Calu3 (cell line): ENCODE results near the gene NMU. TPM values are rescaled to one million over a fixed set of nuclear protein-coding genes. Genes with fewer than 3 reads are reported as not detected.

ENCODE experiments used
- BruUV-seq: library from RNA; stranded (reverse); fragments of 400-500 nt; replicated peaks from 2 replicates; lab custom pipeline; 2021; lab: Mats Ljungman, UMichigan
- CTCF ChIA-PET: fragments of 300-600 bp; sonication (Branson Sonifier 250); formaldehyde crosslinking; loops from one replicate; lab custom pipeline; 2022; ENCODE audit warnings: antibody characterized with exemption; lab: Charles Lee
- DNase-seq: peaks from one replicate; pipeline ENCODE4 v3.0.0; 2022
- H3K27ac Mint-ChIP-seq: one replicate; pipeline ENCODE4 v1.8.0; 2022; ENCODE audit warnings: mixed read lengths; ENCODE audit not compliant: unreplicated experiment
- H3K27me3 Mint-ChIP-seq: one replicate; pipeline ENCODE4 v1.8.0; 2022; ENCODE audit warnings: mixed read lengths; ENCODE audit not compliant: unreplicated experiment
- H3K36me3 Mint-ChIP-seq: one replicate; pipeline ENCODE4 v1.8.0; 2022; ENCODE audit warnings: mild to moderate bottlenecking, moderate library complexity, mixed read lengths; ENCODE audit not compliant: insufficient read depth, unreplicated experiment
- H3K4me1 Mint-ChIP-seq: one replicate; pipeline ENCODE4 v1.8.0; 2022; ENCODE audit warnings: mild to moderate bottlenecking, low read depth, mixed read lengths; ENCODE audit not compliant: unreplicated experiment
- H3K4me3 Mint-ChIP-seq: one replicate; pipeline ENCODE4 v1.8.0; 2022; ENCODE audit warnings: mild to moderate bottlenecking, low read depth, moderate library complexity, mixed read lengths; ENCODE audit not compliant: unreplicated experiment
- H3K9me3 Mint-ChIP-seq: one replicate; pipeline ENCODE4 v1.8.0; 2022; ENCODE audit warnings: low read depth, mixed read lengths; ENCODE audit not compliant: unreplicated experiment
- intact Hi-C: fragments of 100-400 bp; cut with micrococcal nuclease; formaldehyde crosslinking; loops from one replicate; pipeline ENCODE4 v1.10.0; 2022; ENCODE audit not compliant: unreplicated experiment
- total RNA-seq: library from RNA; stranded (reverse); gene quantifications from 2 replicates; pipeline ENCODE4 v1.2.3, GENCODE V29; 2022
- TF ChIP-seq, protein P1 (sequence below): fragments of 200-600 bp; IDR thresholded peaks from one replicate; pipeline ENCODE4 v1.8.0; 2022; ENCODE audit warnings: antibody characterized with exemption; ENCODE audit not compliant: unreplicated experiment

The NMU gene
- total RNA-seq, 1 experiment from 2014 or later: 4.1 TPM

DNA sequence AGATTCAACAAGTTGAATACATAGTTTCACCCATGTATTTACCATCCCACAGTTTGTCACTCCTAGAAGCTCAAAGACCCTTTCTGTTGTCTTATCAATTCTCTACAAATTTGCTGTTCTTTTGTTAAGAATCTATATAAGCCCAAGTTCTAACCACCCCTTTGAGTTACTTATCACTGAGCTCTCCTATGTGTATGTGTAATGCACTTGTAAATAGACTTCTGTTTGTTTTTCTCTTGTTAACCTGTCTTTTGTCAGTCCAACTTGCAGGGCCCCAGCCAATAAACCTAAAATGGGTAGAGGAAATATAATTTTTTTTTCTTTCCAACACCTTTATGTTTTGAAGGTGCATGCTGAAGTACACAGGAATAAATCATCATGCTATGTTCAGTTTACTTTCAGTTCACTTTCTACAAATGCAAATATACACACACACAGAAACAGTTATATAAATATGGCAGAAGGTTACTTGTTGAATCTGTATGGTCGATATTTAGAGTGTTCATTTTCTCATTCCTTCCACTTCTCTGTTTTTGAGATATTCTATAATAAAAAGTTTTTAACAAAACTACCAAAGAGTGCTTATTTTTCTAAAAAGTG is 67.1 kb downstream of the NMU start:
- no peak overlapping the region for H3K4me3 Mint-ChIP-seq
- no peak overlapping the region for H3K27ac Mint-ChIP-seq
- no TSS peak for BruUV-seq
- H3K27me3 Mint-ChIP-seq: no peaks in the 10 kb centered on the region
- no peaks in the 10 kb centered on the region for H3K4me1 Mint-ChIP-seq
- TF ChIP-seq, protein P1, sequence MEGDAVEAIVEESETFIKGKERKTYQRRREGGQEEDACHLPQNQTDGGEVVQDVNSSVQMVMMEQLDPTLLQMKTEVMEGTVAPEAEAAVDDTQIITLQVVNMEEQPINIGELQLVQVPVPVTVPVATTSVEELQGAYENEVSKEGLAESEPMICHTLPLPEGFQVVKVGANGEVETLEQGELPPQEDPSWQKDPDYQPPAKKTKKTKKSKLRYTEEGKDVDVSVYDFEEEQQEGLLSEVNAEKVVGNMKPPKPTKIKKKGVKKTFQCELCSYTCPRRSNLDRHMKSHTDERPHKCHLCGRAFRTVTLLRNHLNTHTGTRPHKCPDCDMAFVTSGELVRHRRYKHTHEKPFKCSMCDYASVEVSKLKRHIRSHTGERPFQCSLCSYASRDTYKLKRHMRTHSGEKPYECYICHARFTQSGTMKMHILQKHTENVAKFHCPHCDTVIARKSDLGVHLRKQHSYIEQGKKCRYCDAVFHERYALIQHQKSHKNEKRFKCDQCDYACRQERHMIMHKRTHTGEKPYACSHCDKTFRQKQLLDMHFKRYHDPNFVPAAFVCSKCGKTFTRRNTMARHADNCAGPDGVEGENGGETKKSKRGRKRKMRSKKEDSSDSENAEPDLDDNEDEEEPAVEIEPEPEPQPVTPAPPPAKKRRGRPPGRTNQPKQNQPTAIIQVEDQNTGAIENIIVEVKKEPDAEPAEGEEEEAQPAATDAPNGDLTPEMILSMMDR: no peak
- intact Hi-C loops: no loop called here
- DNase-seq: no peak
- no peaks in the 10 kb centered on the region for H3K9me3 Mint-ChIP-seq
- H3K36me3 Mint-ChIP-seq: no peaks in the 10 kb centered on the region
- CTCF ChIA-PET: interaction anchor here (0.7 kb wide), 1 partner anchor 23 kb away, joined by 3 read pairs; no protein-coding TSS in a partner anchor

DNA sequence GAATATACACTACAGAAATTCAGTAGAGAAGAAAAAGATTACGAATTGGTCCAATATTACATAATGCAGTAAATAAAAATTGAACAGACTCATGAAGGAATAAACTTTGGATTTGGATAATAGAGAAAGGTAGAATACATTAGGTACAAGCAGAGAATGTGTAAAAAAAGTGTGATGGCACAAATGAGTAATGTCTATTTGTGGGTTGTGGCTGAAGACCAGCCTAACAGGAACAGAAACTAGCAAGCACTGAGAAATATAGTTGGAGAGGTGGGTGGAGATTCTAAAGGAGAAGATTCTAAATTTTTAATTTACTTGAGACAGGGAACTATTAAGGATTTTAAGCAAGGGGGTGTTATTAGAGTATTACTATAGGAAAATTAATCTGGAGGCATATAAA is 74.2 kb downstream of the NMU start:
- H3K27ac Mint-ChIP-seq: no peak overlapping the region
- H3K9me3 Mint-ChIP-seq: no peaks in the 10 kb centered on the region
- H3K4me3 Mint-ChIP-seq: no peak overlapping the region
- BruUV-seq: no TSS peak
- TF ChIP-seq, protein P1: no peak
- no peak for DNase-seq
- intact Hi-C loops: no loop called here
- H3K4me1 Mint-ChIP-seq: no peaks in the 10 kb centered on the region
- CTCF ChIA-PET: no interaction called here
- H3K27me3 Mint-ChIP-seq: no peaks in the 10 kb centered on the region
- H3K36me3 Mint-ChIP-seq: no peaks in the 10 kb centered on the region

DNA sequence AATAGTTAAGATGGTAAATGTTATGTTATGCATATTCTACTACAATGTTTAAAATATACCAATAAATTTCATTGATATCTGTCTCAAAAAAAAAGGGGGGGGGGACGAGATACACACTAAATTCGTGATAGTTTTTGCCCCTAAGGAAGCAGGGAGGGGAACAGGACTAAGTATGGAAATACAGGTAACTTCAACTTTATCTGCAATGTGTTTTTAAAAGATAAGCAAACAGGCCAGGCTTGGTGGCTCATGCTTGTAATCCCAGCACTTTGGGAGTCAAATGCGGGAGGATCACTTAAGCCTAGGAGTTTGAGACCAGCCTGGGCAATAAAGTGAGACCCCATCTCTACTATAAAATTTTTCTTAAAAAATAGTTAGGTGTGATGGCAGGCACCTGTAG is 76.0 kb downstream of the NMU start:
- no peak for DNase-seq
- H3K4me3 Mint-ChIP-seq: no peak overlapping the region
- H3K27ac Mint-ChIP-seq: no peak overlapping the region
- intact Hi-C loops: no loop called here
- no peaks in the 10 kb centered on the region for H3K9me3 Mint-ChIP-seq
- no TSS peak for BruUV-seq
- H3K27me3 Mint-ChIP-seq: no peaks in the 10 kb centered on the region
- no peaks in the 10 kb centered on the region for H3K36me3 Mint-ChIP-seq
- H3K4me1 Mint-ChIP-seq: no peaks in the 10 kb centered on the region
- TF ChIP-seq, protein P1: no peak
- CTCF ChIA-PET: no interaction called here

DNA sequence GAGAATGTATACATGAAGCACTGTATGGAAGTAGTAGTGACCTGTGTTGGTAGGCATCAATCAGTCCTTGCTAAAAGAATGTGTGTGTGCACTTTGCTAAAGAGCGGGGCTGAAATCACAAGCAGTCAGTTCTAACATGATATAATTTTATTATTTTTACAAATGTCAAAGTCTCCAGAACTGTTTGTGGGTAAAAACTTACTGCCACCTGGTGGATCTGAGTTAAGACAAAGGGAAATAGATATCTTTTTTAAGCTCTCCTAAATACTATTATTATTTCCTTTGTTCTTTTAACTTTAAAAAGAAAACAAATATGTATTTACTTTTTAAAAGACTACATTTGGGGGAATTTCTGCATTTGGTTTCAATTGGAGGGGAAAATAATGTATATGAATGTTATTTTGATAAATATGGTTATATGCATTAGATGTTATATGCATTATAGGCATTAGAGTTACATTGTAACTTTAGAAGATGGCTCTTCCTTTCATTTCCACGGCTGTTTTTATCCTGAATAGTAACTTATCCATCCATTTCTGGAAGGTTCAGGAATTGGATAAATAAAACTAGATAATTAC is 81.6 kb downstream of the NMU start:
- intact Hi-C loops: loop anchor here (5.0 to 10.0 kb wide), 2 partner anchors 112 to 230 kb away; no protein-coding TSS in a partner anchor
- Mint-ChIP-seq H3K4me1 (peaks cover 13% of the 10 kb centered on the region), H3K27me3 (no peaks in the 10 kb centered on the region), H3K36me3 (no peaks in the 10 kb centered on the region), H3K4me3 (no peak overlapping the region), H3K27ac (no peak overlapping the region), H3K9me3 (no peaks in the 10 kb centered on the region)
- CTCF ChIA-PET: interaction anchor here (0.6 to 1.1 kb wide), 3 partner anchors 16 to 242 kb away, joined by 3 to 5 read pairs (median 3); no protein-coding TSS in a partner anchor
- no peak for DNase-seq
- no TSS peak for BruUV-seq
- TF ChIP-seq, protein P1: no peak
